PC-3 (cell line): ENCODE data around the gene SAXO2. TPM values are rescaled to one million over a fixed set of nuclear protein-coding genes. Genes with fewer than 3 reads are reported as not detected.

Experiments
- ATAC-seq: fragments of 200-7000 bp; cut with Tn5 transposase; 2 replicates; pipeline ENCODE4 v1.9.1; 2020; ENCODE audit warnings: mild to moderate bottlenecking, moderate library complexity
- BruUV-seq: library from RNA; stranded (reverse); fragments of 400-500 nt; replicated peaks from 2 replicates; lab custom pipeline; 2021; lab: Mats Ljungman, UMichigan
- CTCF ChIA-PET: fragments of 300-600 bp; sonication (Branson Sonifier 250); formaldehyde crosslinking; loops from one replicate; lab custom pipeline; 2022; ENCODE audit warnings: antibody characterized with exemption; lab: Charles Lee
- POLR2A ChIA-PET: fragments of 300-600 bp; sonication (Branson Sonifier 250); formaldehyde crosslinking; loops from one replicate; lab custom pipeline; 2022; ENCODE audit warnings: antibody characterized with exemption; ENCODE audit not compliant: unreplicated experiment; lab: Charles Lee
- DNase-seq: peaks from one replicate; pipeline ENCODE4 v3.0.0-alpha.2; 2015
- H2AFZ ChIP-seq: fragments of 300-600 bp; sonication (generic); 2 replicates; pipeline ENCODE4 v1.6.0; 2016; ENCODE audit warnings: antibody characterized with exemption, low read length
- H3F3A ChIP-seq: fragments of 300-600 bp; sonication (generic); one replicate; pipeline ENCODE4 v1.6.0; 2017; ENCODE audit warnings: antibody characterized with exemption, low read length, control low read depth, mild to moderate bottlenecking; ENCODE audit not compliant: unreplicated experiment
- H3K27ac ChIP-seq: fragments of 300-600 bp; sonication (generic); 2 replicates; pipeline ENCODE4 v1.5.1; 2016; ENCODE audit warnings: mild to moderate bottlenecking, low read length
- H3K27me3 ChIP-seq: fragments of 300-600 bp; sonication (generic); 2 replicates; pipeline ENCODE4 v1.6.1; 2016; ENCODE audit warnings: low read length, mixed read lengths
- H3K36me3 ChIP-seq: fragments of 300-600 bp; sonication (generic); 2 replicates; pipeline ENCODE4 v1.6.1; 2016; ENCODE audit warnings: low read depth, mixed run types, low read length, mixed read lengths
- H3K4me1 ChIP-seq: fragments of 300-600 bp; sonication (generic); 2 replicates; pipeline ENCODE4 v1.5.1; 2016; ENCODE audit warnings: low read length; ENCODE audit not compliant: insufficient read depth
- H3K4me2 ChIP-seq: fragments of 300-600 bp; sonication (generic); 2 replicates; pipeline ENCODE4 v1.6.0; 2016; ENCODE audit warnings: low read length
- H3K4me3 ChIP-seq: fragments of 300-600 bp; sonication (generic); 2 replicates; pipeline ENCODE4 v1.5.1; 2016; ENCODE audit warnings: mild to moderate bottlenecking, low read length, mixed read lengths
- H3K79me2 ChIP-seq: fragments of 300-600 bp; sonication (generic); 2 replicates; pipeline ENCODE4 v1.6.1; 2017; ENCODE audit warnings: low read length, mixed read lengths
- H3K9ac ChIP-seq: fragments of 300-600 bp; sonication (generic); 2 replicates; pipeline ENCODE4 v1.6.0; 2016; ENCODE audit warnings: mild to moderate bottlenecking, low read length
- H3K9me2 ChIP-seq: fragments of 300-600 bp; sonication (generic); replicated peaks from 2 replicates; pipeline ENCODE4 v1.6.1; 2016; ENCODE audit warnings: mixed run types, low read length, mixed read lengths
- H3K9me3 ChIP-seq: fragments of 300-600 bp; sonication (generic); 2 replicates; pipeline ENCODE4 v1.6.1; 2016; ENCODE audit warnings: low read length, mixed read lengths
- H4K20me1 ChIP-seq: fragments of 300-600 bp; sonication (generic); 2 replicates; pipeline ENCODE4 v1.6.1; 2016; ENCODE audit warnings: low read length, mixed read lengths
- EZH2 ChIP-seq: fragments of 300-600 bp; sonication (generic); IDR thresholded peaks from one replicate; pipeline ENCODE4 v1.6.1; 2017; ENCODE audit warnings: antibody characterized with exemption, mild to moderate bottlenecking, low read length; ENCODE audit not compliant: unreplicated experiment
- EZH2phosphoT487 ChIP-seq: fragments of 300-600 bp; sonication (generic); IDR thresholded peaks from 2 replicates; pipeline ENCODE4 v1.6.1; 2018; ENCODE audit warnings: mild to moderate bottlenecking, antibody characterized with exemption, low read length, borderline replicate concordance
- intact Hi-C: fragments of 100-400 bp; cut with micrococcal nuclease; formaldehyde crosslinking; loops from 2 replicates; pipeline ENCODE4 v1.9.0; 2023
- total RNA-seq: library from RNA; depleted of rRNA; stranded (reverse); fragments of >200 nt; gene quantifications from 2 replicates; pipeline ENCODE4 v1.2.3, GENCODE V29; 2014
- TF ChIP-seq, protein P1 (sequence below): fragments of 300-600 bp; sonication (generic); conservative IDR thresholded peaks from 2 replicates; pipeline ENCODE4 v1.5.1; 2017; ENCODE audit warnings: antibody characterized with exemption, low read depth, mild to moderate bottlenecking, low read length

SAXO2 gene
- total RNA-seq, 1 experiment from 2014 or later: 3.7 TPM

- intact Hi-C loops: no loop called here
- no peak overlapping the region for H3K27ac ChIP-seq
- H3K9ac ChIP-seq: no peak overlapping the region
- CTCF ChIA-PET: no interaction called here
- DNase-seq (no peak), ATAC-seq (no peak)
- no peaks in the 10 kb centered on the region for H3K9me3 ChIP-seq
- no peak overlapping the region for H3K4me3 ChIP-seq
- H3F3A ChIP-seq: no peaks in the 10 kb centered on the region
- no peak overlapping the region for H2AFZ ChIP-seq
- no peaks in the 10 kb centered on the region for H3K36me3 ChIP-seq
- H3K4me1 ChIP-seq: no peaks in the 10 kb centered on the region
- H4K20me1 ChIP-seq: no peaks in the 10 kb centered on the region
- no peak overlapping the region for H3K4me2 ChIP-seq
- TF ChIP-seq EZH2phosphoT487 (no peak), EZH2 (no peak)
- TF ChIP-seq, protein P1, sequence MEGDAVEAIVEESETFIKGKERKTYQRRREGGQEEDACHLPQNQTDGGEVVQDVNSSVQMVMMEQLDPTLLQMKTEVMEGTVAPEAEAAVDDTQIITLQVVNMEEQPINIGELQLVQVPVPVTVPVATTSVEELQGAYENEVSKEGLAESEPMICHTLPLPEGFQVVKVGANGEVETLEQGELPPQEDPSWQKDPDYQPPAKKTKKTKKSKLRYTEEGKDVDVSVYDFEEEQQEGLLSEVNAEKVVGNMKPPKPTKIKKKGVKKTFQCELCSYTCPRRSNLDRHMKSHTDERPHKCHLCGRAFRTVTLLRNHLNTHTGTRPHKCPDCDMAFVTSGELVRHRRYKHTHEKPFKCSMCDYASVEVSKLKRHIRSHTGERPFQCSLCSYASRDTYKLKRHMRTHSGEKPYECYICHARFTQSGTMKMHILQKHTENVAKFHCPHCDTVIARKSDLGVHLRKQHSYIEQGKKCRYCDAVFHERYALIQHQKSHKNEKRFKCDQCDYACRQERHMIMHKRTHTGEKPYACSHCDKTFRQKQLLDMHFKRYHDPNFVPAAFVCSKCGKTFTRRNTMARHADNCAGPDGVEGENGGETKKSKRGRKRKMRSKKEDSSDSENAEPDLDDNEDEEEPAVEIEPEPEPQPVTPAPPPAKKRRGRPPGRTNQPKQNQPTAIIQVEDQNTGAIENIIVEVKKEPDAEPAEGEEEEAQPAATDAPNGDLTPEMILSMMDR: no peak
- no peaks in the 10 kb centered on the region for H3K27me3 ChIP-seq
- no peaks in the 10 kb centered on the region for H3K9me2 ChIP-seq
- no TSS peak for BruUV-seq
- no peaks in the 10 kb centered on the region for H3K79me2 ChIP-seq
- POLR2A ChIA-PET: no interaction called here
These were observed 38.3 kb downstream of the SAXO2 start for GRCh38 chr15:82300883-82301282.

GRCh38 chr15:82301296-82302016 is 38.8 kb downstream of the SAXO2 start:
- Histone ChIP-seq H2AFZ (no peak overlapping the region), H3K9ac (no peak overlapping the region), H3K27ac (no peak overlapping the region), H4K20me1 (no peaks in the 10 kb centered on the region), H3F3A (no peaks in the 10 kb centered on the region), H3K27me3 (no peaks in the 10 kb centered on the region), H3K79me2 (no peaks in the 10 kb centered on the region), H3K9me2 (no peaks in the 10 kb centered on the region), H3K4me3 (no peak overlapping the region), H3K36me3 (no peaks in the 10 kb centered on the region), H3K9me3 (no peaks in the 10 kb centered on the region), H3K4me2 (no peak overlapping the region), H3K4me1 (no peaks in the 10 kb centered on the region)
- no peak for TF ChIP-seq EZH2phosphoT487
- TF ChIP-seq EZH2: no peak
- TF ChIP-seq, protein P1: no peak
- intact Hi-C loops: no loop called here
- POLR2A ChIA-PET: no interaction called here
- ATAC-seq (no peak), DNase-seq (no peak)
- CTCF ChIA-PET: no interaction called here
- no TSS peak for BruUV-seq

DNA sequence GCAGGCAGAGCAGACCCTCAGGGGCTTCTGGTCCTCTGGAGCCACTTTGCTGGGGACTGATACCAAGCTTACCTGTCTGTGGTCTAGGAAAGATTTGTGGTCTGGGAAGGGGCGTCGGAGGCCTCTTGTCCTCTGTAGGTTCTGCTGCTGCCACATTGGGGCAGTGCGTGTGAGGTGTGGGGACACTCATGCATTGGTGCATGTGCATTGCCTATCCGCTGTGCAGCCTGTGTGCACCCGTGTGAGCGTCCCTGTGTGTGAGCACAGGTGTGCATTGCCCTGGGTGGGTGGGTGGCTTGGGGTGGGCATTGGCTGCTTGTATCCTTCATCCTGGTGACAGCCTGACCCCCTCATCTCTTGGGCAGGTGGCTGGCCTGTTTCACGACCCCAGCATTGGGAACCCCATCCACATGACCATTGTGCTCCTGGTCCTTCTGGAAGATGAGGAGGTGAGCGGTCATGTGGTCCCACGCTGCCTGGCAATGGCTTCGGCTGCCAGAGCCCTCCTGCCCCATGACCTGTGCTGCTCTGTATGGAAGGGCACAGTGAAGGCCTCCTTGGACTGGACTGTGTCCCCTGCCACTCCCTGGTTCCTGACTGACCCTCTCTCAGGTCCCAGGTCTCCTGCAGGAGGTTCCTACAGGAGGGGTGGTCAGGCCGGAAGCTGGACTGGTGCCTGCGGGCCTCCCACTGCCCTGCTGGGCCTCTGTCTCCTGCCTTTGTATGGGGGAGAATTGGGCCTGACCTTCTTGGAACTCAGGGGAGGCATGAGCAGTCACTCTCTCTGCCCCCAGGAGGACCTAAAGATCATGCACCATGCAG is 41.5 kb downstream of the SAXO2 start:
- ATAC-seq (no peak), DNase-seq (no peak)
- Histone ChIP-seq H2AFZ (no peak overlapping the region), H3K27me3 (no peaks in the 10 kb centered on the region), H3K27ac (no peak overlapping the region), H3K4me2 (no peak overlapping the region), H3K4me1 (no peaks in the 10 kb centered on the region), H3K9ac (no peak overlapping the region), H3K9me3 (no peaks in the 10 kb centered on the region), H3K9me2 (no peaks in the 10 kb centered on the region), H3K79me2 (no peaks in the 10 kb centered on the region), H3F3A (no peaks in the 10 kb centered on the region), H3K36me3 (no peaks in the 10 kb centered on the region), H3K4me3 (no peak overlapping the region), H4K20me1 (no peaks in the 10 kb centered on the region)
- BruUV-seq: no TSS peak
- intact Hi-C loops: no loop called here
- ChIA-PET POLR2A (no interaction called here), CTCF (no interaction called here)
- TF ChIP-seq, protein P1: no peak
- TF ChIP-seq EZH2phosphoT487 (no peak), EZH2 (no peak)
